DOHH2 (cell line): Measurements from ENCODE around the gene TCEAL6.

Experiments used
- EZH2phosphoT487 ChIP-seq: fragments of 200-600 bp; sonication (generic); IDR thresholded peaks from 2 replicates; pipeline ENCODE4 v1.6.1; 2017; ENCODE audit warnings: borderline replicate concordance, mild to moderate bottlenecking, antibody characterized with exemption, low read length, moderate library complexity, mixed read lengths
- TF ChIP-seq, protein P1 (sequence below): fragments of 200-600 bp; sonication (generic); IDR thresholded peaks from one replicate; pipeline ENCODE4 v1.5.1; 2014; ENCODE audit warnings: antibody characterized with exemption, mild to moderate bottlenecking, low read depth, low read length; ENCODE audit not compliant: poor library complexity, severe bottlenecking

DNA sequence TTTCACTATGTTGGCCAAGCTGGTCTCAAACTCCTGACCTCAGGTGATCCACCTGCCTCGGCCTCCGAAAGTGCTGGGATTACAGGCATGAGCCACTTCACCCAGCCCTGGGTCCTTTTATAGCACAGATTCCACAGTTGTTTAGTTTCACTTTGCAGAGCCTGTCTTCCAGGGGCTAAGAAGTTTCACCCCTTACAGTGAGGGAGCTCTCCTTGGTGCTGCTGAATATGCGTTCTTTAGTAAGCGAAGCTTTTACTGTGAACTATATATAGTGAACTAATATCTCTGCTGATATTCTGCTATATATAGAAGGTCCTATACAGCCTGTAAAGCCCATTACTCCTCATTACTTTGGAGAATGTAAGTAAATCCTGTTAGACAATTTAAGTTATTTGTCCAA is 4.2 kb downstream of the TCEAL6 start:
- TF ChIP-seq, protein P1, sequence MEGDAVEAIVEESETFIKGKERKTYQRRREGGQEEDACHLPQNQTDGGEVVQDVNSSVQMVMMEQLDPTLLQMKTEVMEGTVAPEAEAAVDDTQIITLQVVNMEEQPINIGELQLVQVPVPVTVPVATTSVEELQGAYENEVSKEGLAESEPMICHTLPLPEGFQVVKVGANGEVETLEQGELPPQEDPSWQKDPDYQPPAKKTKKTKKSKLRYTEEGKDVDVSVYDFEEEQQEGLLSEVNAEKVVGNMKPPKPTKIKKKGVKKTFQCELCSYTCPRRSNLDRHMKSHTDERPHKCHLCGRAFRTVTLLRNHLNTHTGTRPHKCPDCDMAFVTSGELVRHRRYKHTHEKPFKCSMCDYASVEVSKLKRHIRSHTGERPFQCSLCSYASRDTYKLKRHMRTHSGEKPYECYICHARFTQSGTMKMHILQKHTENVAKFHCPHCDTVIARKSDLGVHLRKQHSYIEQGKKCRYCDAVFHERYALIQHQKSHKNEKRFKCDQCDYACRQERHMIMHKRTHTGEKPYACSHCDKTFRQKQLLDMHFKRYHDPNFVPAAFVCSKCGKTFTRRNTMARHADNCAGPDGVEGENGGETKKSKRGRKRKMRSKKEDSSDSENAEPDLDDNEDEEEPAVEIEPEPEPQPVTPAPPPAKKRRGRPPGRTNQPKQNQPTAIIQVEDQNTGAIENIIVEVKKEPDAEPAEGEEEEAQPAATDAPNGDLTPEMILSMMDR = no peak
- no peak for TF ChIP-seq EZH2phosphoT487
